WERI-Rb-1 (cell line): Measurements from ENCODE around the gene SOX3.

Source experiments
- DNase-seq: peaks from one replicate; pipeline ENCODE4 v3.0.0-alpha.2; 2020
- H3K27ac ChIP-seq: fragments of 250-450 bp; sonication (Bioruptor Pico); 2 replicates; pipeline ENCODE4 v1.5.1; 2020; ENCODE audit warnings: mild to moderate bottlenecking, moderate library complexity
- H3K27me3 ChIP-seq: fragments of 250-450 bp; sonication (Bioruptor Pico); 2 replicates; pipeline ENCODE4 v1.5.1; 2021; ENCODE audit warnings: mild to moderate bottlenecking, low read depth, moderate library complexity; ENCODE audit not compliant: insufficient read depth, severe bottlenecking
- H3K36me3 ChIP-seq: fragments of 250-450 bp; sonication (Bioruptor Pico); 2 replicates; pipeline ENCODE4 v1.5.1; 2020; ENCODE audit warnings: mild to moderate bottlenecking, moderate library complexity
- H3K4me3 ChIP-seq: 2 replicates; pipeline ENCODE4 v1.5.1; 2011; ENCODE audit warnings: low read depth, mild to moderate bottlenecking, control low read depth, low read length
- H3K9me3 ChIP-seq: fragments of 250-450 bp; sonication (Bioruptor Pico); 2 replicates; pipeline ENCODE4 v1.5.1; 2021; ENCODE audit warnings: mild to moderate bottlenecking, moderate library complexity; ENCODE audit not compliant: severe bottlenecking
- TF ChIP-seq, protein P1 (sequence below): IDR thresholded peaks from 2 replicates; pipeline ENCODE4 v1.5.1; 2011; ENCODE audit warnings: low read depth, mild to moderate bottlenecking, control low read depth, inconsistent platforms, low read length

SOX3 gene

DNA sequence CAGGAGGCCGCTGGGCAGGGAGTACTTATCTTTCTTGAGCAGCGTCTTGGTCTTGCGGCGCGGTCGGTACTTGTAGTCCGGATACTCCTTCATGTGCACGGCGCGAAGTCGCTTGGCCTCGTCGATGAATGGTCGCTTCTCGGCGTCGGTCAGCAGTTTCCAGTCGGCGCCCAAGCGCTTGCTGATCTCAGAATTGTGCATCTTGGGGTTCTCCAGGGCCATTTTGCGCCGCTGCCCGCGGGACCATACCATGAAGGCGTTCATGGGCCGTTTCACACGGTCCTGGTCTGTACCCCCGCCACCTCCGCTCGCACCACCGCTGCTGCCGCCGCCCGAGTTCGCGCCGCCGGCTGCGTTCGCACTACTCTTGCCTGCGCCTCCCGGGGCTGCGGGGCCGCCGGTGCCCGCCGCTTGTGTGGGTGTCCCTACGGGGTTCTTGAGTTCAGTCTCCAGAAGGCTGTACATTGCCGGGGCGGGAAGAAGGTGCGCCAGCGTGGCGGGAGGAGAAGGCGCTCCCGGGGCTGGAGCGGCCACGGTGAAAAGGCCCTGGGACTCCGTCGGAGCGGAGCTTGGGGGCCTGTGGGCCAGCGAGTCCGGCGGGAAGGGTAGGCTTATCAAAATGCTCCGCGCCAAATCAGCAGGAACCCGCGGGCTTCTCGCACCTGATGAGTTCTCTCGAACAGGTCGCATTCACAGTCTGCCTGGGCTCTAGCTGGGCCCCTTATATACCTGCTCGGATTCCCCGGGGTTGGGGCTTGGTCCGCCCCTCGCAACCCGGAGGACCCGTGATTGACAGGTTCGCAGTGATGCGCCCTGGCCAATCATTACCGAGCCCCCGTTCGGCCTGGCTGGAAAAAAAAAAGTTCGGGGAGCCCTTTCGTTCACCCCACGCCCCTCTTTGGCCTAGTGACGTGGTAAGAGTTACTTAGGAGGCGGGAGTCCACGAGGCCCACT lies at the start of gene SOX3:
Gene SOX3, minus strand, starts transcription at position 699 of the 954 bp plus-strand sequence. Its CDS starts 9 bp downstream, at position 690.
- Histone ChIP-seq H3K27me3 (peaks cover 81% of the 10 kb centered on the region), H3K4me3 (no peak within 1 kb of the TSS), H3K9me3 (peaks cover 8% of the 10 kb centered on the region), H3K27ac (no peak within 1 kb of the TSS), H3K36me3 (no peaks in the 10 kb centered on the region)
- TF ChIP-seq, protein P1, sequence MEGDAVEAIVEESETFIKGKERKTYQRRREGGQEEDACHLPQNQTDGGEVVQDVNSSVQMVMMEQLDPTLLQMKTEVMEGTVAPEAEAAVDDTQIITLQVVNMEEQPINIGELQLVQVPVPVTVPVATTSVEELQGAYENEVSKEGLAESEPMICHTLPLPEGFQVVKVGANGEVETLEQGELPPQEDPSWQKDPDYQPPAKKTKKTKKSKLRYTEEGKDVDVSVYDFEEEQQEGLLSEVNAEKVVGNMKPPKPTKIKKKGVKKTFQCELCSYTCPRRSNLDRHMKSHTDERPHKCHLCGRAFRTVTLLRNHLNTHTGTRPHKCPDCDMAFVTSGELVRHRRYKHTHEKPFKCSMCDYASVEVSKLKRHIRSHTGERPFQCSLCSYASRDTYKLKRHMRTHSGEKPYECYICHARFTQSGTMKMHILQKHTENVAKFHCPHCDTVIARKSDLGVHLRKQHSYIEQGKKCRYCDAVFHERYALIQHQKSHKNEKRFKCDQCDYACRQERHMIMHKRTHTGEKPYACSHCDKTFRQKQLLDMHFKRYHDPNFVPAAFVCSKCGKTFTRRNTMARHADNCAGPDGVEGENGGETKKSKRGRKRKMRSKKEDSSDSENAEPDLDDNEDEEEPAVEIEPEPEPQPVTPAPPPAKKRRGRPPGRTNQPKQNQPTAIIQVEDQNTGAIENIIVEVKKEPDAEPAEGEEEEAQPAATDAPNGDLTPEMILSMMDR, result no peak
- no peak for DNase-seq

DNA sequence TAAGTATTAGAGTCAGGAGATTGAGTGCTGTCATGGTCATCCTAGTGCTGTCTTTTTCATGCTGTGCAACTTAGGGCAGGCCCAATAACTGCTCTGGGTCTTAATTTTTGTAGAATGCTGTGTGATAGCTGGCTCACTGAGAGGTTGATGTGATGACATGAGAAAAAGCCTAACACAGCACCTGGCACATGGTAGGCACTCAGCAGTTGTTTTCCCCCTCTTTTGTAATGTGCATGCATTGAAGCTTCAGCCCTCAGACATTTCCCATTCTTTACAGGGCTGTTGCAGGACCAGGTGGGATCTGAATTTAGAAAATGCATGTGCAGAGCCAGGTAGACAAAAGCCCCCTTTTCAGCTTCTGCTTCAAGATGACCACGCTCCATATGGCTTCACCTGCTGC lies 44.1 kb upstream of the SOX3 start:
- no peaks in the 10 kb centered on the region for H3K9me3 ChIP-seq
- DNase-seq, result no peak
- no peak overlapping the region for H3K27ac ChIP-seq
- no peak overlapping the region for H3K4me3 ChIP-seq
- TF ChIP-seq, protein P1, result no peak
- no peaks in the 10 kb centered on the region for H3K36me3 ChIP-seq
- peaks cover 47% of the 10 kb centered on the region for H3K27me3 ChIP-seq

DNA sequence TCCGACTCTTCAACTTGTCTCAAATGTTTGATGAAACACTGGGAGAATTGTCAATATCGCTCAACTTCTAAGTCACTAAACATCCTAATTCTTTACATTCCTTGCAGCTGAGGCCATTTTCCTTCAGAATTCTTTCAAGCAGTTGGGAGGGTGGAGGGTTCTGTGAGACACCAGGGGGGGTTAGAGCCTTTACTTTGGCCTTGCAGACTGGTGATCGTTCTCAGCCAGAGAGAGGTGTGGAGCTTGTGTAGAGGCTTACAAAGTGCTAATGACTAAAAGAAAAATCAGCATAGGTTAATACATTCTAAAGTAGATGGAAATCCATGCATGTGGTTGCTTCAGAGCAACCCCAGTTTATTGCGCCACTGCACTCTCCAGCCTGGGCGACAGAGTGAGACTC lies 21.3 kb upstream of the SOX3 start:
- H3K4me3 ChIP-seq, result no peak overlapping the region
- TF ChIP-seq, protein P1, result no peak
- H3K27me3 ChIP-seq, result peaks cover 39% of the 10 kb centered on the region
- H3K9me3 ChIP-seq, result no peaks in the 10 kb centered on the region
- no peak for DNase-seq
- no peaks in the 10 kb centered on the region for H3K36me3 ChIP-seq
- no peak overlapping the region for H3K27ac ChIP-seq

DNA sequence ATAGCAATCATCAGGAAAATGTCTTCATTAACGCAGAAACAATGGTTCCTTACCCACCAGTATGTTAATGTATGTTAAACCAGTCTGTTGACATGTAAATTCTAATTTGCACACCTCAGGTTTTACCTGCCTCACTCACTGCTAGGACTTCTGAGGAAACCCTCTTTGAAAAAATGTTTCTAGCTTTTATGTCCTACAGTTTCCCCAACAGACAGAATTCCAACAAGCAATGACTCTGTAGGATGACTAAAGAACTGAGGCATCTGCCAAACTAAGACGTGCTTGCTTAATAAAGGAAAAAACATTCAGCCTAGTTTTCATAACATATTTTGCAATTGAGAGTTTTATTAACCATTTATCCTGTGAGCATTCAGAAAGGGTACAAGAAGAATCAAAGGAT lies 20.6 kb upstream of the SOX3 start:
- Histone ChIP-seq H3K27me3 (peaks cover 39% of the 10 kb centered on the region), H3K27ac (no peak overlapping the region), H3K9me3 (no peaks in the 10 kb centered on the region), H3K36me3 (no peaks in the 10 kb centered on the region), H3K4me3 (no peak overlapping the region)
- TF ChIP-seq, protein P1, result no peak
- no peak for DNase-seq

DNA sequence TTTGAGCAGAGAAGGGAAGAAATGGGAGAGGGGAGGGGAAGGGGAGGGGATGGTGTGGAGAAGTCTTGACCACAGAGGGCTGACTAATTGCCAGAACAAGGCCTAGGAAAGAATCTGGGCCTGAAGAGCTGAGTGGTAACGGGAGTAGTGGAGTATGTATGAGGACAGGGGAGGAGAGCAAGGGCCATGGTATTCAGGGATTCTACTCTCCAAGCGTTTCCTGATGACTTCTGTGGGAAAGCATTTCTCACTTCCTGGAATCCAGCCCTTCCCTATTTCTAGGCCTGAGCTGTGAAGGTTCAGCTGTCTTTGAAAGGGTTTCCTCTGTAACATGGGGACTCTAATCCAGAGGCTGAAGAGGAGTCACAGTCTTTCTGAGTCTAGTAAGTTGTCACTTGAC lies 19.7 kb upstream of the SOX3 start:
- no peaks in the 10 kb centered on the region for H3K9me3 ChIP-seq
- no peak overlapping the region for H3K27ac ChIP-seq
- peaks cover 36% of the 10 kb centered on the region for H3K27me3 ChIP-seq
- no peak for DNase-seq
- TF ChIP-seq, protein P1, result no peak
- H3K36me3 ChIP-seq, result no peaks in the 10 kb centered on the region
- H3K4me3 ChIP-seq, result no peak overlapping the region

DNA sequence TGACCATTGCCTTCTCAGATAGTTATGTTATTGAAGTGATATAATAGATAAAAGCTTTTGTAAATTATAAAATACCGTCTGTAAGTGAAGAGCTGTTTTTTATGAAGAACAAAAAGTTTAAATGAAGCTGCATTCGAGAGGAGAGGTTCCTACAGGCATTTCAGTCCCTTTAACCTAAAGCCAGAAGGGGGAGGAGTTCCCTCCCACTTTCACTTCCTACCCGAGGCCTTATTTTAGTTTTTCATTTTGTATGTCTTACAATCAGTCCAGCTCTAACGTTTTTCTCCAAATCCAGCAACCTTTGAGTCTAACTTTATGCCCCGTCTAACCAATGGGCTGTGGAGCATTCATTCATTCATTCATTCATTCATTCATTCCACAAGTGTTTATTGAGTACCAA lies 16.5 kb upstream of the SOX3 start:
- Histone ChIP-seq H3K27me3 (peaks cover 33% of the 10 kb centered on the region), H3K9me3 (no peaks in the 10 kb centered on the region), H3K4me3 (no peak overlapping the region), H3K36me3 (no peaks in the 10 kb centered on the region), H3K27ac (no peak overlapping the region)
- TF ChIP-seq, protein P1, result no peak
- no peak for DNase-seq
